22Rv1 (cell line): ENCODE measurements around the gene ARIH2.
"Not testable (repeated sequence)": the region's sequence is repeated elsewhere in the genome, so short reads cannot be mapped to it uniquely, and the experiment has no call there.

Source experiments
- H3K27ac ChIP-seq: fragments of 450-650 bp; 2 replicates; pipeline ENCODE4 v1.5.1; 2017
- ZFX ChIP-seq: fragments of 450-650 bp; IDR thresholded peaks from 2 replicates; pipeline ENCODE4 v1.6.1; 2017; ENCODE audit warnings: antibody characterized with exemption, borderline replicate concordance
- TF ChIP-seq, protein P1 (sequence below): fragments of 450-650 bp; IDR thresholded peaks from 2 replicates; pipeline ENCODE4 v1.5.1; 2017; ENCODE audit warnings: mild to moderate bottlenecking

The ARIH2 gene

DNA sequence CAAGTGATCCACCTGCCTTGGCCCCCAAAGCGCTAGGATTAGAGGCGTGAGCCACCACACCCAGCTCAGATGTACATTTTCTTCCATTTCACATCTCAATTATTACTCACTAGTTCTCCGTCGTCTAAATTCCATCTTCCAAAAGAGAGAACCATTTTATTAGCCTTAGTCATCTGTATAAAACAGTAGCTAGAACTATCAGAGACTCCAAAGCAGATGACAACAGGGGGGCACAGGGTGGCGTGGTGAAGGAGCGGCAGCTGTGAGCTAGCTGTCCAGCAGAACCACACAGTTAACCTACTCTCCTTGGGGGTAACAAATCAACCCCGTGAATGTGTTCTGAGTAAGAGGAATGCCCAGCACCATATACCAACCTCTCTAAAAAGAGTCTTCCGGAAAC, 27.0 kb upstream of the ARIH2 start:
- no peak overlapping the region for H3K27ac ChIP-seq
- TF ChIP-seq, protein P1, sequence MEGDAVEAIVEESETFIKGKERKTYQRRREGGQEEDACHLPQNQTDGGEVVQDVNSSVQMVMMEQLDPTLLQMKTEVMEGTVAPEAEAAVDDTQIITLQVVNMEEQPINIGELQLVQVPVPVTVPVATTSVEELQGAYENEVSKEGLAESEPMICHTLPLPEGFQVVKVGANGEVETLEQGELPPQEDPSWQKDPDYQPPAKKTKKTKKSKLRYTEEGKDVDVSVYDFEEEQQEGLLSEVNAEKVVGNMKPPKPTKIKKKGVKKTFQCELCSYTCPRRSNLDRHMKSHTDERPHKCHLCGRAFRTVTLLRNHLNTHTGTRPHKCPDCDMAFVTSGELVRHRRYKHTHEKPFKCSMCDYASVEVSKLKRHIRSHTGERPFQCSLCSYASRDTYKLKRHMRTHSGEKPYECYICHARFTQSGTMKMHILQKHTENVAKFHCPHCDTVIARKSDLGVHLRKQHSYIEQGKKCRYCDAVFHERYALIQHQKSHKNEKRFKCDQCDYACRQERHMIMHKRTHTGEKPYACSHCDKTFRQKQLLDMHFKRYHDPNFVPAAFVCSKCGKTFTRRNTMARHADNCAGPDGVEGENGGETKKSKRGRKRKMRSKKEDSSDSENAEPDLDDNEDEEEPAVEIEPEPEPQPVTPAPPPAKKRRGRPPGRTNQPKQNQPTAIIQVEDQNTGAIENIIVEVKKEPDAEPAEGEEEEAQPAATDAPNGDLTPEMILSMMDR: no peak
- TF ChIP-seq ZFX: no peak

- TF ChIP-seq, protein P1: no peak
- TF ChIP-seq ZFX: no peak
These were observed 24.1 kb upstream of the ARIH2 start for GRCh38 chr3:48894516-48894915.

DNA sequence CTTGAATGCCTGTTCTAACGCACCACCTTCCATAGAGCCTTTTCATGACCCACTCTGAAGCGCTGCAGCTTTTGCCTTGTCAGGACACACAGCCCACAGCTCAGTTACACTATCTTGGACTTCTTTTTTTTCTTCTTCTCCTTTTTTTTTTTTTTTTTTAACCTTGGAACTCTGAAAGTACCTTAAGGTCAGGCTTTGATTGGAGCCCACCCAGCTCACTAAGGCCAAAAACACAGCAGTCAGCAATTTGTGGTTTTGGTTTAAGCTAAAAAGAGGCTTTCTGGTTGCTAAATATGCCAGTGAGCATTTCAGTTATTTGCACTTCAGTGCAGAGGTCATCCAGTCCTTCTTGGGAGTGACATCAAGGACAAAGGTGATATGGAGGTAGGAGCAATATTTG, 21.7 kb upstream of the ARIH2 start:
- no peak for TF ChIP-seq ZFX
- TF ChIP-seq, protein P1: no peak
- H3K27ac ChIP-seq: no peak overlapping the region

More at GRCh38 chr3:48894516-48894915, 24.1 kb upstream of the ARIH2 start:
- no peak overlapping the region for H3K27ac ChIP-seq

DNA sequence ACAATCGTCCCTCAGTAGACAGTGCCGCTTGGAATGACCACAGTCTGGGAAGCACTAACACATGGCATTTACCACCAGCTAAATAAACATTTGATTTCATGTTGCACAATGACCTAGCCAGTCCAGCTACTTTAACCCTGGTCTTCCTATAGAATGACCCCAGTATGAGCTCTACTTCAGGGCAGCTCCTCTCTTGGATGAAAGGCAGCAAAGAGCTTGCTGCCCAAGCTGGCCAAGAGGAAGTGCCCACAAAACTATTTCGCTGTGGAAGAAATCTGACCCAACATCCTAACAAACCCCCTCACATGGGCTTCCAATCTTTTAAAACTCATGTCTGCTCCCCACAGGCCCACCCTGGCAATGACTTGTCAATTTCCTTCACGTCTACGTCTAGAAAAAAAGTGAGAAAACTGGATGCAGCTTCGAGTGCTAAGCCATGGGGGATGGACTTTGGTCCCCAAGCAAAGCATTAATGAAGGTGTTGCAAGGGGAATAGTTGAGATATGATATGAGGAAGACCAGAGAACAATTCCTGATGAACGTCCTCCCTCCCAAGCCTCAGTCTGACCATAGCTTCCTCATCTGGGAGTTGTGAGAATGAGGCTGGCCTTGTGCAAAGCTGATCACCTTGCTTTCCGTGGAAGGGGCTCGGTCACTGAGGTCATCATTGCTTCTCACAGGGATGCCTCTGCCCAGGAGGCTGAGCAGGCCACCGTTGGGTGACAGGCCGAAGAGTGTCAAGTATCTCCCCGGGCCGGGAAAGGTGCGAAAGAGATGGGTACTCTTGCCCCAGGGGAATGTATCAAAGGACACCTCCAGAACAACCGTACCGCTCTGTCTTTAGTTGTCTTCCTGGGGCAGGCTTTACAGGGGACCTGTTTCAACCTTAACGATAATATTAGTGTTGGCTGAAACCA, 20.9 kb upstream of the ARIH2 start:
- TF ChIP-seq, protein P1: no peak
- no peak for TF ChIP-seq ZFX
- peak overlapping the region; percentile 59 for H3K27ac ChIP-seq

- TF ChIP-seq ZFX: no peak
- TF ChIP-seq, protein P1: no peak
- H3K27ac ChIP-seq: peak within 1 kb of the TSS; percentile 59
These were observed 20.0 kb upstream of the ARIH2 start, which contains the start of gene SLC25A20 for GRCh38 chr3:48898383-48899234. Gene SLC25A20, minus strand, starts transcription at chr3:48898882. Its CDS starts 88 bp downstream, at chr3:48898794.

- TF ChIP-seq ZFX: no peak
- TF ChIP-seq, protein P1: no peak
- peak overlapping the region; percentile 59 for H3K27ac ChIP-seq
These were observed 19.4 kb upstream of the ARIH2 start for GRCh38 chr3:48899273-48899672.

DNA sequence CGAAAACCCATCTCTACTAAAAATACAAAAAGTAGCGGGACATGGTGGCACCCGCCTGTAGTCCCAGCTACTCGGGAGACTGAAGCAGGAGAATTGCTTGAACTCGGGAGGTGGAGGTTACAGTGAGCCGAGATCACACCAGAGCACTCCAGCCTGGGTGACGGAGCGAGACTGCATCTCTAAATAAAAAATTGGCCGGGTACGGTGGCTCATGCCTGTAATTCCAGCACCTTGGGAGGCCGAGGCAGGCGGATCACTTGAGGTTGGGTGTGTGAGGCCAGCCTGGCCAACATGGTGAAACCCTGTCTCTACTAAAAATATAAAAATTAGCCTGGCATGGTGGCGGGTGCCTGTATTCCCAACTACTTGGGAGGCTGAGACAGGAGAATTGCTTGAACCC, 11.6 kb upstream of the ARIH2 start:
- not testable (repeated sequence) for H3K27ac ChIP-seq
